GM21360 (cell line): Measurements from ENCODE around the gene PNPLA7.
"Not testable (repeated sequence)": the region's sequence is repeated elsewhere in the genome, so short reads cannot be mapped to it uniquely, and the experiment has no call there.

Experiments used
- ATAC-seq: cut with Tn5 transposase; IDR thresholded peaks from one replicate; pipeline ENCODE4 v1.9.1; 2021; ENCODE audit warnings: mild to moderate bottlenecking, moderate library complexity; ENCODE audit not compliant: unreplicated experiment

The PNPLA7 gene

DNA sequence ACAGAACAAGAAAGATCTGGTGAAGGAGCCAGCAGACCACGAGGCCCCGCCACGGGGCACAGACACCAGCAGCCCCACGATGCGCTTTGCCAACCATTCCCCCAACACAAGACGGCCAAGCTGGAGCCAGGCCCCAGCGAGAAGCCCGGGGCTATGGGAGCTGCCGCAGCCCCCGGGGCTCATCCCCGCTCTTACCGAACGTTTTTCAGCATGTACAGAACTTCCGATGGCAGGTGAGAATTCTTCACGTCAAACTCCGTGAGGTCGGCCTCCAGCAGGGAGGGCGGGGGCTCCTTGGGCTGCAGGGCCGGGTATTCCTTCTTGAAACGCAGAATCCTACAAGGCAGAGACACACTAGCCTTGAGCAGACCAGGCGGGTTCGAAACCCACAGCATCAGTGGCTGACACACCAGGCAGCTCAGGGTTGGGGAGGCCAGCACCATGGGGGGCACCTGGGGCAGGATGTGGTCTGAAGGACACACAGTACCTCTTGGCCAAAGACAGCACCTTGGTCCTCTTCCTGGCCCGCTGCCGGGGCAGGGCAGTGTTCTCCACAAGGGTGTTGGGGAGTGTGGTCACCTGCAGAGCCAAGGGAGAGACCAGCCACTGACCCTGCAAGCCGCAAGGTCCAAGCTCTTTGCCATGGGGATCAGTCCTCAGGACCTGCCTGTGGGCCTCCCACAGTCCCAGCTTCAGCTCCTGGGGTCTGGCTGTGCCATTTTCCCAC is 6.8 kb downstream of the PNPLA7 start:
- ATAC-seq = no peak

DNA sequence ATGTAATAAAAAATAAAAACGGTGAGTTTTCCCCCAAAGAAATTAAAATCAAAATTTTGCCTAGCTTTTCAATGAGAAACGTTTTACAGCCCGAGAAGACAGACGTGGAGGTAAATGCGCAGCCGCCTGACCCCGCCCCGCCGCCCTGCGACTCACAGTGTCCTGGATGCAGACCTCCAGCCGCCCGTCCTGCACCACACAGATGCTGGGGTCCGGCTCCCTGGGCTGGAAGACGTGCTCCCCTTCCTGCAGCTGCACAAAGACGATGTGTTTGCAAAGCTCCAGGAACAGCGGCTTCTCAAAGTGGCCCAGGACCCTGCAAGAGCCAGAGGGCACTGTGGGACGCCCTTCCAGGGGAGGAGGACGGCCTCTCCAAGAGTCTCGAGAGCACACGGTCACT is 7.7 kb downstream of the PNPLA7 start:
- ATAC-seq = no peak

DNA sequence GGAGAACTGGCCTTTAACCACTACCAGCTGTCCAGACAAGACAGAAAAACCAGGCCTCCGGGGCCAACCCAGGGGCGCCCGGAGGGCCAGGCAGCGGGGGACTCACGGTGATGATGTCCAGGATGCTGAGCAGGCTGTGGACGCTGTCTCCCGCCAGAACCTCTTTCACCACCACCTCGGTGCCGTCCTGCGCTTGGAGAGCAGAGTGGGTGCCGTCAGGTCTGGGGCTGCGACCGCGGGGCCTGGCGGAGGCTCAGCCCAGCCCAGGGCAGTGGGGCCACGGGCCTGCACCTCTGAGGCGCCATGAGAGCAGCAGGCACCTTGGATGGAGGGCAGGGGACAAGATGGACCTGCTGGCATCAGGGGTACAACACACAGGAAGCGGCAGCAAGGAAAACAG is 9.7 kb downstream of the PNPLA7 start:
- no peak for ATAC-seq

DNA sequence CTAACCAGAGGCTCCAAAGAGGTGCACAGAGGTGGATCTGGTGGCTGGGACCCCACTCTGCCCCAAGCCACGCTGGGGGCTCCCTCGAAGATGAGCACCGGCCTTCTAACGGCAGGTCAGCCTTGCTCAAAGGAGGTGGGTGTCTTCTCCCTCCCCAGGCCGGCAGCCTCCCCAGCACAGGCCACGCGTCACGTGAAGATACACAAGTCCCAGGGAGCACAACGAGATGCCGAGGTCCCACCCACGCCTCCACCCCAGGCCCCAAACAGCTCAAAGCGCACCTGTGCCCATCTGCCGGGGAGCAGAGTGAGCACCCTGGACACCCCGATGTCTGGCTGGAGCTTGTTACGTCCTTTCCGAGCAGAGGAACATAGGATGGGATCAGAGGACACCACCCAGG is 12.1 kb downstream of the PNPLA7 start:
- ATAC-seq = no peak

DNA sequence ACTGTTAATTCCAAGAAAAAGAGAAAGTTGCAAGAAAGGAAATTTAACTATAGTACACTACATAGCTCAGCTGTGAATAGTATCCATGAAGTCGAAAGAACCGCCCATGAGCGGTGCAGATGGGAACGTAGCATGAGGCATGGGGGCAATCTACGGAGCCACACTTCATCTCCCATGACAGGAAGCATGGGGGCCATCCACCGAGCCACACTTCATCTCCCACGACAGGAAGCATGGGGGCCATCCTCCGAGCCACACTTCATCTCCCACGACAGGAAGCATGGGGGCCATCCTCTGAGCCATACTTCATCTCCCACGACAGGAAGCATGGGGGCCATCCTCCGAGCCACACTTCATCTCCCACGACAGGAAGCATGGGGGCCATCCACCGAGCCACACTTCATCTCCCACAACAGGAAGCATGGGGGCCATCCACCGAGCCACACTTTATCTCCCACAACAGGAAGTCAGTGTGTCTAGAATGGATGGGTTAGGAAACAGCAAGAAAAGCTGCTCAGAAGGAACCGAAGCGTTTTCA is 13.5 kb downstream of the PNPLA7 start:
- ATAC-seq = not testable (repeated sequence)

DNA sequence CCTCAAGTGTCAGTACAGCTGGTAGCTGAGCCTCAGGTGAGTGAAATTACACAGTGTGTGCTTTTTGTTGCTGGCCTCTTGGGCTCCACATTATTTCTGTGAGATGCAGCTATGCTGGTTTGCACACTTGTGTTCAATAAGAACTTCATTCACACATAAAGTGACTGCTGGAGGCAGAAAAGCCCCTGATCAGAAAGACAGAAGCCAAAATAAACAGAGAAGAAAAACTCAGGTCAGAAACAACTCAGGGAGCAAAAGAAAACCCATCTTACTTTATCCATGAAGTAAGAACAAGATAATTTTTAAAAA is 15.1 kb downstream of the PNPLA7 start:
- no peak for ATAC-seq

DNA sequence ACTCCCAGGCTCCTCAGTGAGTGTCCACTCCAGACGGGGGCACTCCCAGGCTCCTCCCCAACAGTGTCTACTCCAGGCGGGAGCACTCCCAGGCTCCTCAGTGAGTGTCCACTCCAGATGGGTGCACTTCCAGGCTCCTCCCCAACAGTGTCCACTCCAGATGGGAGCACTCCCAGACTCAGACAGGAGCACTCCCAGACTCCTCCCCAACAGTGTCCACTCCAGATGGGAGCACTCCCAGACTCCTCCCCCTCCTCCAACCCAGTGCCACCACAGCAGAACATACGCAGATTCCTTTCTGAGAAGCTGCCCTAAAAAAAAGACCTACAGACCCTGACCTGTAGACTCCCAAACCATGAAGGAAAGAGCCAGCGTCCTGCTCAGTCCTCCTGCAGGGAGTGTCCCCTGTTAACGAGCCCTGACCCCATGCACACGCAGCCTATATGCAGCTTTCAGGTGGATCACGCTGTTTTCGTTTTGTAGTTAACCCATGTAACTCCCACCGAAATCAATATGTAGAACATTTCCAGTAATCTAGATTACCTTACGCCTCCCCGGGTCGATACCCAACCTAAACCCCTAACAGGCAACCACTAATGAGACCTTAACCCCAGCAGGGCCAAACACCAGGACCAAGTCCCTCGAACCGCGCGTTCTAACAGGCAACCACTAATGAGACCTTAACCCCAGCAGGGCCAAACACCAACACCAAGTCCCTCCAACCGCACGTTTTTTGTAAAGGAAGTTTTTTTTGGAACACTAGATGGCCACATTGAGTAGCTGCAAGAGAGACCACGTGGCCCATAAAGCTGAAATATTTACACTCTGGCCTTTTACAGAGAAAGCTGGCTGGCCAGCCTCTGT is 15.7 kb downstream of the PNPLA7 start:
- ATAC-seq = no peak

DNA sequence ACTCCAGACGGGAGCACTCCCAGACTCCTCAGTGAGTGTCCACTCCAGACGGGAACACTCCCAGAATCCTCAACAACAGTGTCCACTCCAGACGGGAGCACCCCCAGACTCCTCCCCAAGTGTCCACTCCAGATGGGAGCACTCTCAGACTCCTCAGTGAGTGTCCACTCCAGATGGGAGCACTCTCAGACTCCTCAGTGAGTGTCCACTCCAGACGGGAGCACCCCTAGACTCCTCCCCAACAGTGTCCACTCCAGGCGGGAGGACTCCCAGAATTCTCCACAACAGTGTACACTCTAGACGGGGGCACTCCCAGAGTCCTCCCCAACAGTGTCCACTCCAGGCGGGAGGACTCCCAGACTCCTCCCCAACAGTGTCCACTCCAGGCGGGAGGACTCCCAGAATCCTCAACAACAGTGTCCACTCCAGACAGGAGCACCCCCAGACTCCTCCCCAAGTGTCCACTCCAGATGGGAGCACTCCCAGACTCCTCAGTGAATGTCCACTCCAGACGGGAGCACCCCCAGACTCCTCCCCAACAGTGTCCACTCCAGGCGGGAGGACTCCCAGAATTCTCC is 17.2 kb downstream of the PNPLA7 start:
- not testable (repeated sequence) for ATAC-seq

DNA sequence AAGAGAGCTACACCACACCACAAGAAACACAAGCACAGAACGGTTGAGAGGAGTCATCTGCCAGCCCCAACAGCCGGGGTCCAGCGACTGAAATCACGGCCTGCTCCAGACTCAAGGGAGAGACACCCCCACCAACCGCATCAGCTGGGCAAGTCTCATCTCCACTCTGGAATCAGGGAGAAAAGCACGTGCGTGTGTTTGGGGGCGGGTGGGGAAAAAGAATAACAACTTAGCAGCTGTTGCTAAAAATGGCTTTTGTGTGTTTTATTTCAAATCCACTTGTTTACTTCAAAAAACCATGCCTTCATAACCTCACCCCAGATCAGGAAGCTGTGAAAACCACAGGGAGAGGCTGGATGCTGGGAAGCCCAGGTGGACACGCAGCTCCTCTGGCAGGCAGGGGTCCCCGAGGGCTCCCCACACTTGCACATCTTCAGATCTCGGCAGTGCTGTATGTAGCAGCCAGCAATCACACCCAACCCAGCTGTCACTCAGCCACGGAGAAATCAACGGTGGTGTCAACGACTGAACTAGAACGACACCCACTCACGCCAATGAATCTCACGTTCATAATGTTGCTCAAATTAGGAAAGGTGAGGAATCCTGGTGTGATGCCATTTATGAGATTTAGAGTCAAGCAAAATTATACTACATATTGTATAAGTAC is 19.0 kb downstream of the PNPLA7 start:
- ATAC-seq = no peak

DNA sequence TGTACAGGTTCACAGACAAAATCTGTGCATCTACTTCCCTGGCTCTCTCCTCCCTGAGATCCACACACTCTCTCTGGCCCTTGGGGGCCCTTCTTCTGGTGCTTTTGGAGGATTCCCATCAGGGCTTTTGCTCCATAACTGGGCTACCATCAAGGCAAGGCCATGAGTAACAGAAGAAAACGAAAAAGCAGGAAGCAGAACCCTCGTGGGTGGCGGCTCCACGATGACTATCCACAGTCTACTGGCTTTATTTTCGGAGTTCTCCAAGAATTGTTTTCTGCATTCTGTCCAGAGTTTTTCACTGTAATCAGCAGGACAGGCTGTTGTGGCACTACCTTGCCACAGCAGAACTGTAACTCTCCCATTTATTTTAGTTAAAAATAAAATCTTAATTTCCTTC is 19.9 kb downstream of the PNPLA7 start:
- ATAC-seq = no peak

DNA sequence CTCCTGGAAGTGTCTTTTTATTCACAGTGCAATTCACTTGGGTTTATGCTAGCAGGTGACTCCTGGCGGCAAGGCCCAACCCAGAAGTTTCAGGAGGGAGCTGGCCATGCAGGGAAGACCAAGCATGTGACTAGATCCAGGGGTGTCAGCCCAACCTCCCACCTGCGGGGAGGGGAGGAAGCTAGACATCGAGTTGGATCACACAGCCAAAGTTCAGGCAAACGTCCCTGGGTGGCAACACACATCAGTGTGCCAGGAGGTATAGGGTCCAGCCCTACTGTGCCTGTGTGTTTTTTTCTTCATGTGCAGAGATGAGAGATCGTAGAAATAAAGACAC is 25.3 kb downstream of the PNPLA7 start:
- ATAC-seq = no peak

DNA sequence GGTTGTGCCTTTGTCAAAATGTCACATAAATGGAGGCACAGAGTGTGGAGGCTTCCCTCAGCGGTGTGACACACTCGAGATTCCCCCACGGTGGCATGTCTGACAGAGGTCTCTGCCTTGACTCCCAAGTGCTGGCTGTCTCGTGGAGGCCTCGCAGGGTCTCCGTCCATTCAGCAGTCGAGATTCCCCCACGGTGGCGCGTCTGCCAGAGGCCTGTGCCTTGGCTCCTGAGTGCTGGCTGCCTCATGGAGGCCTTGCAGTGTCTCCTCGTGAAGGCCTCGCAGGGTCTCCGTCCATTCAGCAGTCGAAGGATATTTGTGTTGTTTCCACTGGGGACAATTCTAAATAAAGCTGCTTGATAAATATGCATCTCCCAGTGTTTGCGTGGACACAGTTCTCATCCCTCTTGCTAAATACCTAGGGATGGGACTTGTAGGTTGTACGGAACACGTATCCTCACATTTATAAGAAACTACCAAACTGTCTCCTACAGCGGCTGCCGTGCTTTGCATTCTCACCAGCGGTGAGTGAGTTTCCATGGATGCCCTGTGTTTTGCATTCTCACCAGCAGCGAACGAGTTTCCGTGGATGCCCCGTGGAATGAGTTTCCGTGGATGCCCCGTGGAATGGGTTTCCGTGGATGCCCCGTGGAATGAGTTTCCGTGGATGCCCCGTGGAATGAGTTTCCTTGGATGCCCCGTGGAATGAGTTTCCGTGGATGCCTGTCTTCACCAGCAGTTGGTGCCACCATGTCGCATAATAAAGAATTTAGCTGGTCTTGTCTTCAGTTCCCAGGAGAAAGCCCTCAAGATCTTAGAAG is 25.8 kb downstream of the PNPLA7 start:
- no peak for ATAC-seq

DNA sequence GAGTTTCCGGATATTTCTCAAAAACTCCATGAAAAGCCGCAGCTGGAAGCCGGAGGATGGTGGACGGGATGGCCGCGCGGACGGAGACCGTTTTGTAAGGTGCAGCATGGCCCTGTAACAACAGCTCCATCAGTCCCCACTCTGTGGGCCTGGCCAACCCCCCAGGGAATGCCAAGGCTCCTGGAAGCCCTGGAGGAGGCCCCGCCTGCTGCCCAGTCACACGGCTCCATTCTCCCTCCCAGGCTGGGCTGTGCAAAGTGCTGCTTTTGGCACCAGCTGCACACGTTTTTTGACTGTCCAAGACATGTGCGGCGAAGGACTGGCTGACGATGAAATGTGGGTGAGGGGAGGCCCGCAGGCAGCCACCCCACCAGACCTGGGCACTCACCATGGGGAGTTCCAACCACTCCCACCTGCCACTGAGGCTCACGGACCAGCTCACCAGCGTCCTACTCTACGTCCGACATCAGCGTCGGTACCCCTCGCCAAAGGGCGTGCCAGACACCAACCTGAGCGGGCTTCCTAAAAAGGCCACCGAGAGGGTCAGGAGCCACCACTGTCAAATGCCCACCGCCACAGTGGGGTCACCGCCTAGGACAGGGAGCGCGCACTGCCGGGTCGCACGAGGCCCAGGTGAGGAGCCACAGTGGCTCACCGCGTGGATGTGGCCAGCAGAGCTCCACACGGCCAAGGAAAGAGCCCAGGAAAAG is 27.3 kb downstream of the PNPLA7 start:
- ATAC-seq = no peak

DNA sequence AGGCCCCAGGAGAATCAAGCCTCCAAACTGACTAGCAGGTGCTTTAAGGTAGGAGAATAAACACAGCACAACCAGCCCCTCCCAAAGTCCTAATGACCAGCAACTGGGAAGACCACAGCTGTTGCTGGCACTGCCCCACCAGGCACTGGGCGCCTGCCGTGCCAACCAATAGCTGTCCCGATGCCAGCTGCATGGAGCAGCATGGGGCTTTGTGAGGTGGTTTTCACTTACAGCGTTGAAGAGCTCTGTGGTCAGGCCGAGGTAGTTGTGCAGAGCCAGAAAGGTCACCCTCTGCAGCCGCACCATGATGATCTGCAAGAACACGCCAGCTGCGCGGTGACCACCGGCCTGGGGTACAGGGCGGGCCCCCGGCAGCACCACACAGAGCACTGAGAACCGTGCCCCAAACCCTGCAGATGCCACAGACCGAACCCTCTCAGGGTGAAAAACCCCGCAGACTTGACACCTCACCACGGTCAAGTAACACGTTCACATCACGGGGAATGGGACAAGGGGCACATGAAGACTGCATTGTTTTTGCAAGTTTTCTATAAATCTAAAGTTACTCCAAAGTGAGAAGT is 28.7 kb downstream of the PNPLA7 start:
- no peak for ATAC-seq

DNA sequence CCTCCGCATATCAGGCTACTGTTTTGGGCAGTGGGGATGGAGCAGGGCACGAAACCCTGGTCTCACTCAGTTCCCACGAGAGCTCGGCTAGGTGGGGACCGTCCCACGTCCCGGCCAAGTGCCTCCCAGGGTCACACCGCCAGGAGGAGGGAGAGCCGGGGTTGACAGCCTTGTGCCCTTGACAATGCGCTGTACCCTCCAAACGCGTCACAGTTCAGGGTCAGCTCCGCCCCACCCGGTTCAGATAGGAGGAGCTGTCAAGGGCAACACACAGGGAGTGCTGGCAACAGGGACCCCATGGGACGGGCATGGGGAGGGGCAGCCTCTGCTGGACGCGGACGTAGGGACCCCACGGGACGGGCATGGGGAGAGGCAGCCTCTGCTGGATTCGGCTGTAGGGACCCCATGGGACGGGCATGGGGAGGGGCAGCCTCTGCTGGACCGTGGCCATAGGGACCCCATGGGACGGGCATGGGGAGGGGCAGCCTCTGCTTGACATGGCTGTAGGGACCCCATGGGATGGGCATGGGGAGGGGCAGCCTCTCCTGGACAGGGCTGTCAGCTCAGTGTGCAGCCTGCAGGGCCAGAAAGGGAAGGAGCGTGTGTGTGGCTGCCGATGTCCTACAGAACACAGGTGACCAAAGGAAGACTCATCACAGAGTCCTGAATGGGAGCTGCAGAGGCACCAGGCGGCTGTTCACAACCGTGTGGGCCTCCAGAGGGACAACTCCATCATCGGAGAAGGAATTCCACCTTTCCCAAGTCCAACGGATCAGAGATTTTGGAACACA is 29.4 kb downstream of the PNPLA7 start:
- no peak for ATAC-seq

DNA sequence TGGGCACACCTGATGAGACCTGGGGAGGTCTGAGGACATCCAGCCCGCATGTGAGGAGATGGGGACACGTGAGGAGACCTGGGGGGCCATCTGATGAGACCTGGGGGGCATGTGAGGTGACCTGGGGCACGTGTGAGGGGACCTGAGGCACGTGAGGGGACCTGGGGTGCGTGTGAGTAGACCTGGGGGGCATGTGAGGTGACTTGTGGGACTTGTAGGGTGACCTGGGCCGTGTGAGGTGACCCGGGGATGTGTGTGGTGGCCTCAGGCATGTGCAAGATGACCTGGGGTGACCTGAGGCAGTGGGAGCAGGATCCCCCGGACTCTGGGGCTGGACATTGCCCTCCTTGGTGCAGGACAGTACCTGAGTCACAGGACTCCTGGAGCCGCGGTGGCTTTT is 30.6 kb downstream of the PNPLA7 start:
- ATAC-seq = no peak

DNA sequence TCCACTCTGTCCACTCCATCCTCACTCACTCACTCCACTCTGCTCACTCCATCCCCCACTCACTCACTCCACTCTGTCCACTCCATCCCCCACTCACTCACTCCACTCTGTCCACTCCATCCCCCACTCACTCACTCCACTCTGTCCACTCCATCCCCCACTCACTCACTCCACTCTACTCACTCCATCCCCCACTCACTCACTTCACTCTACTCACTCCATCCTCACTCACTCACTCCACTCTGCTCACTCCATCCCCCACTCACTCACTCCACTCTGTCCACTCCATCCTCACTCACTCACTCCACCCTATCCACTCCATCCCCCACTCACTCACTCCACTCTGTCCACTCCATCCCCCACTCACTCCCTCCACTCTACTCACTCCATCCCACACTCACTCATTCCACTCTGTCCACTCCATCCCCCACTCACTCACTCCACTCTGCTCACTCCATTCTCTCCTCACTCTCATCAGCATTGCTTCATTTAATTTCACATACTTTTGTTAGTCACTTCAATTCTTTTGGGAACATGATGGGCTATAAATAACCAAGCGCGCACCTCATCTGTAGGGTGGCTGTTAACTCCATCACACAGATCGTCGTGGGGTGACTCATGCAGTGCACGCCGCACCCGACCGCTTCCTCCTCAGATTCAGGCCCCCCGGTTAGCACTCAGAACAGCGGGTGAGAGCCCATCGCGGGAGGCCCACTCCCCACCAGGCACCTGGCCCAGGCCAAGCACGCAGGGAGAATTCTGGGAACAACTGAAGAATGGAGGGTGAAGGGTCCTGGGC is 31.3 kb downstream of the PNPLA7 start:
- ATAC-seq = not testable (repeated sequence)
